ENCODE data around the gene CAND1.

CAND1 gene

DNA sequence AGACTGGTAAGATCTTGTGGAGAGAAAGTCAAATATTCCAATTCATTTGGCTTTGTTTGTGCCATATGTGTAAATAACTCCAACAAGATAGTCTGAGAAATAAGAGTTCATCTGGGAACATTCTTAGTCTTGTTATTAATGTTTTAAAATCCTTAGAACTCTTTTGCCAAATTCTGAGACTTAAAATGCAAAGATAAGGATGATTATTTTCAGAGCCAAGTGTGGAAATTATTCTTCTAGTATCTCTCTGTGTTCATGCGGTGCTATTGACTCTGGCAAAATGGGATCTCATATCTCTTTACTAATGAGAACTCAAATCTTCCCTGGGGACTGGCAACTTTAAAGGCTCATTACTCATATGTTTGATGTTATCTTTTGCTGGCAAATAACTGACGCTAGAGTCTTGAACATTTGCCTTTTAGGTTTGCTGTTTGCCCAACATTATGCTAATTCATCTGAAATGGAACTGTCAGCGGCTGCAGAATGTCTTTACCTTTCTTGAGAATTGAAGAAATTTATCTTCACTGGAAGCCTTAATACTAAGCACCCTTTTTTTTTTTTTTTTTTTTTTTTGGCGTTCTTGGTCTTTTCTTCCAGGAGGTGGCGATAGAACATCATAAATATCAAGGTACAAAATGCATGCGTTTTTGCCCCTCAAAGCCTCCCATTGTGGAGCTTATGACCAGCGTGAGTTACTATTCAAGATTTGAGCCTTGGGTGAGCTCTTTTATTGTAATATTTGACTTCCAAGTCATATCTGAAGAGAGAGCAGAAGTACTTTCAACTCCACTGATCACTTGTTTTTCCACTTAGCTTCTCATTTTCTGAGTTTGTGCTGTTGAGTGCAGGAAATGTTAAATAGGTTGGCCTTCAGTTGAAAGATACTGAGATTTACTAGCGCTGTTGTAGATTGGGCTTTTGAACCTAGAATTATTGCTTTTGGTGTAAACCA is 86.5 kb downstream of the CAND1 start:
- H3K27ac ChIP-seq: no peak overlapping the region
- no peak overlapping the region for H3K4me3 ChIP-seq (ENCODE audit: low read depth, low read length)
- peak; percentile 16 for DNase-seq
- H3K36me3 ChIP-seq: no peaks in the 10 kb centered on the region
- H3K9me3 ChIP-seq (ENCODE audit: severe bottlenecking): no peaks in the 10 kb centered on the region
- TF ChIP-seq, protein P1, sequence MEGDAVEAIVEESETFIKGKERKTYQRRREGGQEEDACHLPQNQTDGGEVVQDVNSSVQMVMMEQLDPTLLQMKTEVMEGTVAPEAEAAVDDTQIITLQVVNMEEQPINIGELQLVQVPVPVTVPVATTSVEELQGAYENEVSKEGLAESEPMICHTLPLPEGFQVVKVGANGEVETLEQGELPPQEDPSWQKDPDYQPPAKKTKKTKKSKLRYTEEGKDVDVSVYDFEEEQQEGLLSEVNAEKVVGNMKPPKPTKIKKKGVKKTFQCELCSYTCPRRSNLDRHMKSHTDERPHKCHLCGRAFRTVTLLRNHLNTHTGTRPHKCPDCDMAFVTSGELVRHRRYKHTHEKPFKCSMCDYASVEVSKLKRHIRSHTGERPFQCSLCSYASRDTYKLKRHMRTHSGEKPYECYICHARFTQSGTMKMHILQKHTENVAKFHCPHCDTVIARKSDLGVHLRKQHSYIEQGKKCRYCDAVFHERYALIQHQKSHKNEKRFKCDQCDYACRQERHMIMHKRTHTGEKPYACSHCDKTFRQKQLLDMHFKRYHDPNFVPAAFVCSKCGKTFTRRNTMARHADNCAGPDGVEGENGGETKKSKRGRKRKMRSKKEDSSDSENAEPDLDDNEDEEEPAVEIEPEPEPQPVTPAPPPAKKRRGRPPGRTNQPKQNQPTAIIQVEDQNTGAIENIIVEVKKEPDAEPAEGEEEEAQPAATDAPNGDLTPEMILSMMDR (IDR thresholded peaks at IDR 0.05; ENCODE audit: low read depth, low read length): peak; percentile 34
- H3K27me3 ChIP-seq (ENCODE audit: insufficient read depth, low read depth, severe bottlenecking): no peaks in the 10 kb centered on the region

DNA sequence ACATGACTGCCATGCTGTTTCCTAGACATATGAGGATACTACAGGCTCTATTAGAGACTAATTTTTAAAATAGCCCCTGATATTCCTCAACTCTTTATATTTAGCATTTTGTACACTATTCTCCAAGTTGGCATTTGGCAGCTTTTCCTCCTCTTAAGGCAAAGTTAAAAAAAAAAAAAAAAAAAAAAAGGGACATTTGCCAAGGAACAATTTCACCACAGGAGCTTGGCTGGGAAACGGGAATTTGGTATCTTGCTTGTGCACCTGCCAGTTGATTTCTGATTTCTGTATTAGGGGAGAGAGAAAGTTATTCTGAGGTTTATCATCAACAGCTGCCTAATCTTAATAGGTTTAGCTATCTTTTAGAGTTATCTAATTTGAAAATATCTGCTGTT is 87.2 kb downstream of the CAND1 start:
- Histone ChIP-seq H3K27ac (no peak overlapping the region), H3K4me3 (ENCODE audit: low read depth, low read length) (no peak overlapping the region), H3K27me3 (ENCODE audit: insufficient read depth, low read depth, severe bottlenecking) (no peaks in the 10 kb centered on the region), H3K9me3 (ENCODE audit: severe bottlenecking) (no peaks in the 10 kb centered on the region), H3K36me3 (no peaks in the 10 kb centered on the region)
- TF ChIP-seq, protein P1 (IDR thresholded peaks at IDR 0.05; ENCODE audit: low read depth, low read length): no peak
- DNase-seq: no peak

DNA sequence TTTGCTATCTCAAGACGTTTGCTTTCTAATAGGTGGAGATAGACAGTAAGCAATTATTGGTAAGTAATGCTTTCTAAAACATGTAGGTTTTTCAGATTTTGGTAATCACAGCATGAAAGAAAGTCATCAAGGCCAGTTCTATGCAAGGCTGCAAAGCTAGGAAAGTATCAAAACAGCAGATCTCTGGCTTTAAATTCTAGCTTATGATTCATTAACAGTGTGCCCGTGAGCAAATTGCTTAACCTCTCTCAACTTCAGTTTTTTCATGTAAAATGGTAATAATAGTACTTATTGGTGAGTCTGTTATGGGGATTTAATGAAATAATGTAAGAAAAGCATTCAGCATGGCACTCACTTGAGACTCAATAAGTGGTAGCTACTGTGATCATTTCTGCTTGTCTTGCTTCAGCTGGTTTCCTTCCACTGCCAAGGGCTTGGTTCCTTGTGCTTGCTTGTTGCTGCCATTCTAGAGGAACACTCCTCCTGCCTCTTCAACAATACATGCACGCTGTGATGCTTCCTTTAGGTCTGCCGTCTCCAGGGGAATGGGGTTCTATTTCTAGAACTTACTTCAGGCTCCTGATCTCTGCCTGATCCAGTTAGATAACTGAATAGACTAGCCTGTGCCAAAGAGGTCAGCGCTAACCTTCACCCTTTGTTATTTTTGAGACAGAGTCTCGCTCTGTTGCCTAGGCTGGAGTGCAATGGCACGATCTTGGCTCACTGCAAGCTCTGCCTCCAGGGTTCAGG is 88.4 kb downstream of the CAND1 start:
- no peak for DNase-seq
- no peaks in the 10 kb centered on the region for H3K27me3 ChIP-seq (ENCODE audit: insufficient read depth, low read depth, severe bottlenecking)
- H3K36me3 ChIP-seq: no peaks in the 10 kb centered on the region
- TF ChIP-seq, protein P1 (IDR thresholded peaks at IDR 0.05; ENCODE audit: low read depth, low read length): no peak
- no peak overlapping the region for H3K4me3 ChIP-seq (ENCODE audit: low read depth, low read length)
- H3K9me3 ChIP-seq (ENCODE audit: severe bottlenecking): no peaks in the 10 kb centered on the region
- H3K27ac ChIP-seq: no peak overlapping the region

DNA sequence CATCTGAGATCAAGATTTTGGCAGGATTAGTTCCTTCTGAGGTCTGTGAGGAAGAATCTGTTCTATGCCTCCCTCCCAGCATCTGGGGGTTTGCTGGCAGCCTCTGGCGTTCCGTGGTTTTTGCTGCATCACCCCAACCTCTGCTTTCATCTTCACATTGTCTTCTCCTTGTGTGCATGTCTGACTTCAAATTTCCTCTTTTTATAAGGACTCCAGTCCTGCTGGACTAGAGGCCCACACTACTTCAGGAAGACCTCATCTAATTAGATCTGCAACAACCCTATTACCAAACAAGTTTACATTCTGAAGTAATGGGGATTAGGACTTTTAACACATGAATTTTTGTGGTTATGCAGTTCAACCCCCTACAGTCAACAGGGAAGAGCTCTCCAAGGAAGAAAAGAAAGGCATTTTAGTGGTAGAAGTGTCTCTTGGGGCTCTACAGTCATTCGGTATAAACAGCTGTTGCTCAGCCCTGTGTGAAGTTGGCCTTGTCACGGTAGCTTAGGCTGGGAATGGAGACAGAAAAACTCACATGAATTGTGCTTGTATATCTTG is 89.7 kb downstream of the CAND1 start:
- TF ChIP-seq, protein P1 (IDR thresholded peaks at IDR 0.05; ENCODE audit: low read depth, low read length): no peak
- H3K27ac ChIP-seq: no peak overlapping the region
- no peak overlapping the region for H3K4me3 ChIP-seq (ENCODE audit: low read depth, low read length)
- H3K9me3 ChIP-seq (ENCODE audit: severe bottlenecking): no peaks in the 10 kb centered on the region
- no peaks in the 10 kb centered on the region for H3K27me3 ChIP-seq (ENCODE audit: insufficient read depth, low read depth, severe bottlenecking)
- DNase-seq: no peak
- no peaks in the 10 kb centered on the region for H3K36me3 ChIP-seq

DNA sequence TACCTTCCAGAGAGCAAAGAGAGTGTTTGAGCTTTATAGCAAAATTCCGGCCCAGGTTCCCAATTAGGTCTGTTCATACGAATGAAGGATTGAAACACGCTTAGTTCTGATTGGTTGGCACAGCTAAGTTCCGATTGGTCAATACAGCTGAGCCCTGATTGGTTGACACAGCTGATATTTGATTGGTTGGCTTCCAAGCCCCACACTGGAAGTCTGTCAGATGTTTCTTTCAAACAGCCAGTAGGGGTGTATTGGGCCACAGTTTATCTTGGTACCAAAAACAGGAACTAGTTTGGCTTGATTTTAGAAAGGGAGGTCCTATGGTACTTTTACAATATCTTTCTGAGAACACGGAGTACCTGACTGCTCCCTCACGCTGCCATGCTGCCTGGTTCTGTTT is 93.4 kb downstream of the CAND1 start:
- H3K27me3 ChIP-seq (ENCODE audit: insufficient read depth, low read depth, severe bottlenecking): no peaks in the 10 kb centered on the region
- no peak overlapping the region for H3K4me3 ChIP-seq (ENCODE audit: low read depth, low read length)
- H3K27ac ChIP-seq: no peak overlapping the region
- no peaks in the 10 kb centered on the region for H3K9me3 ChIP-seq (ENCODE audit: severe bottlenecking)
- DNase-seq: no peak
- H3K36me3 ChIP-seq: no peaks in the 10 kb centered on the region
- TF ChIP-seq, protein P1 (IDR thresholded peaks at IDR 0.05; ENCODE audit: low read depth, low read length): no peak

Data from WERI-Rb-1 (cell line).